Sigmoid colon (tissue), 4 donors: ENCODE data around the gene VHLL.

Experiments used
- CTCF ChIP-seq, 4 experiments: fragments of 450-650 bp in 3 of 4; fragments of 200-600 bp in 1 of 4; IDR thresholded peaks; one replicate each; pipeline ENCODE4 v1.5.1; 2016 to 2019; ENCODE audit warnings: antibody characterized with exemption in 4 of 4, mild to moderate bottlenecking in 3 of 4, moderate library complexity in 2 of 4
- POLR2A ChIP-seq, 2 donors: fragments of 450-650 bp; IDR thresholded peaks; one replicate each; pipeline ENCODE4 v1.6.1; 2016; ENCODE audit warnings: antibody characterized with exemption in 2 of 2, mild to moderate bottlenecking in 2 of 2, moderate library complexity in 2 of 2
- POLR2AphosphoS5 ChIP-seq, 4 donors: sonication (generic); formaldehyde crosslinking; IDR thresholded peaks; one replicate each; pipeline ENCODE4 v1.6.1; 2017; ENCODE audit warnings: antibody characterized with exemption in 4 of 4

GRCh38 chr1:156260896-156261295, 38.2 kb downstream of the VHLL start:
- no peak for TF ChIP-seq CTCF (IDR thresholded peaks at IDR 0.05)
- no peak for TF ChIP-seq POLR2AphosphoS5 (IDR thresholded peaks at IDR 0.05)
- no peak for TF ChIP-seq POLR2A (IDR thresholded peaks at IDR 0.05)
